ENCODE measurements around the gene PLPP1.

The PLPP1 gene

DNA sequence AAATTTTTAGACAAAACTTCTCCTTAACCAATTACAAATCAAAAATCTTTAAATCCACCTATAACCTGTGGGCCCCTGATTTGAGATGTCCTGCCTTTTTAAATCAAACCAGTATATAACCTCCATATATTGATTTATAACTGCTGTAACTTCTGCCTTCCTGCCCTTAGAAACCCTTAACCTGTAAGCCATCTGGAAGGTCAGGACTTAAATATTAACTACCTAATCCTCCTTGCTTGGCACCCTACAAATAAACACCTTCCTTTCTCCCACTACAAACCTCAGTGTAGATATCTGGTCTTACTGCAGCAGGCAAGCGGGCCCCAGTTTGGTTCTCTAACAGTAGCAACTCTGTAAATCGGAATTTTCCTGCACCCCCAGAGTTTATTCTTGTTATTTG lies 143.1 kb downstream of the PLPP1 start:
- no peak for DNase-seq (ENCODE audit: low spot score)
- TF ChIP-seq, protein P1, sequence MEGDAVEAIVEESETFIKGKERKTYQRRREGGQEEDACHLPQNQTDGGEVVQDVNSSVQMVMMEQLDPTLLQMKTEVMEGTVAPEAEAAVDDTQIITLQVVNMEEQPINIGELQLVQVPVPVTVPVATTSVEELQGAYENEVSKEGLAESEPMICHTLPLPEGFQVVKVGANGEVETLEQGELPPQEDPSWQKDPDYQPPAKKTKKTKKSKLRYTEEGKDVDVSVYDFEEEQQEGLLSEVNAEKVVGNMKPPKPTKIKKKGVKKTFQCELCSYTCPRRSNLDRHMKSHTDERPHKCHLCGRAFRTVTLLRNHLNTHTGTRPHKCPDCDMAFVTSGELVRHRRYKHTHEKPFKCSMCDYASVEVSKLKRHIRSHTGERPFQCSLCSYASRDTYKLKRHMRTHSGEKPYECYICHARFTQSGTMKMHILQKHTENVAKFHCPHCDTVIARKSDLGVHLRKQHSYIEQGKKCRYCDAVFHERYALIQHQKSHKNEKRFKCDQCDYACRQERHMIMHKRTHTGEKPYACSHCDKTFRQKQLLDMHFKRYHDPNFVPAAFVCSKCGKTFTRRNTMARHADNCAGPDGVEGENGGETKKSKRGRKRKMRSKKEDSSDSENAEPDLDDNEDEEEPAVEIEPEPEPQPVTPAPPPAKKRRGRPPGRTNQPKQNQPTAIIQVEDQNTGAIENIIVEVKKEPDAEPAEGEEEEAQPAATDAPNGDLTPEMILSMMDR (IDR thresholded peaks at IDR 0.05; ENCODE audit: extremely low read depth, insufficient read depth, missing control alignments): no peak
- in situ Hi-C loops (cut with MboI; ENCODE audit: low pct_unique_long_range_greater_than_20kb, low sequenced_read_pairs, unreplicated experiment): no loop called here

GRCh38 chr5:55387865-55388264 lies 146.9 kb downstream of the PLPP1 start:
- no peak for DNase-seq (ENCODE audit: low spot score)
- in situ Hi-C loops (cut with MboI; ENCODE audit: low pct_unique_long_range_greater_than_20kb, low sequenced_read_pairs, unreplicated experiment): no loop called here
- TF ChIP-seq, protein P1 (IDR thresholded peaks at IDR 0.05; ENCODE audit: extremely low read depth, insufficient read depth, missing control alignments): no peak

GRCh38 chr5:55386356-55386755 lies 148.4 kb downstream of the PLPP1 start:
- in situ Hi-C loops (cut with MboI; ENCODE audit: low pct_unique_long_range_greater_than_20kb, low sequenced_read_pairs, unreplicated experiment): no loop called here
- DNase-seq (ENCODE audit: low spot score): no peak
- TF ChIP-seq, protein P1 (IDR thresholded peaks at IDR 0.05; ENCODE audit: extremely low read depth, insufficient read depth, missing control alignments): no peak

GRCh38 chr5:55385846-55386245 lies 148.9 kb downstream of the PLPP1 start:
- in situ Hi-C loops (cut with MboI; ENCODE audit: low pct_unique_long_range_greater_than_20kb, low sequenced_read_pairs, unreplicated experiment): no loop called here
- no peak for DNase-seq (ENCODE audit: low spot score)
- TF ChIP-seq, protein P1 (IDR thresholded peaks at IDR 0.05; ENCODE audit: extremely low read depth, insufficient read depth, missing control alignments): no peak

DNA sequence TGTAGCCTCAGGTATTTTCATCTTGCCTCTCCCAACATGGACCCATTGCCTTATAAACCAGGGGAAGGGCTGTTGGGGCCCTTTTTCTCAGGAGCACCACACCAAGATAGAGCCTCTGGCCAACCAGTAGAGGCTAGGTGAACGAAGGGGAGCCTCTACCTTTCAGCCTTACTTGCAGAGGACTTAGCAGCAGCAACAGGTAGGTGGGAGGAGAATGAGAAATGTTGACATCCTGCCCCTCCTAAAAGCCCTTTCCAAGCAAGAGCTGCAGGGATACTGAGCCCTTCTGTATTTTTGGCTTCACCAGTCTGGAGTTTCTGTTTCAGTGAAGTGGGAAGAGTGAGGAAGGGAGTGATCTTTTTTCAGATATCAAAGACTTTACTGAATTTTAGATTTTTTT lies 149.5 kb downstream of the PLPP1 start:
- no peak for DNase-seq (ENCODE audit: low spot score)
- TF ChIP-seq, protein P1 (IDR thresholded peaks at IDR 0.05; ENCODE audit: extremely low read depth, insufficient read depth, missing control alignments): no peak
- in situ Hi-C loops (cut with MboI; ENCODE audit: low pct_unique_long_range_greater_than_20kb, low sequenced_read_pairs, unreplicated experiment): no loop called here

DNA sequence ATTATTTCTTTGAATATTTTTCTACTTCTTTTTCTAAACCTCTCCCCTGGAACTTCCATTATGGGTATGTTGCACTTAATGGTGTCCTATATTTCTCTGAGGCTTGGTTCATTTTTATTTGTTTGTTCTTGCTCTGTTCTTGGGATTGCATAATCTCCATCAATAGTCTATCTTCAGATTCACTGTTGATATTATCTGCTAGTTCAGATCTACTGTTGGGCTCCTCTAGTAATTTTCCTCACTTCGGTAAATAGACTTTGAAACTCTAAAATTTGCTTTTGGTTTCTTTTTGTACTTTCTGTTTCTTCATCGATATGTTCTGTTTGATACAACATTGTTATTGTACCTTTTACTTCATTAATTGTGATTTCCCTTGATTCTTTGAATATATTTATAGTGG lies 150.7 kb downstream of the PLPP1 start:
- no peak for DNase-seq (ENCODE audit: low spot score)
- TF ChIP-seq, protein P1 (IDR thresholded peaks at IDR 0.05; ENCODE audit: extremely low read depth, insufficient read depth, missing control alignments): no peak
- in situ Hi-C loops (cut with MboI; ENCODE audit: low pct_unique_long_range_greater_than_20kb, low sequenced_read_pairs, unreplicated experiment): no loop called here

DNA sequence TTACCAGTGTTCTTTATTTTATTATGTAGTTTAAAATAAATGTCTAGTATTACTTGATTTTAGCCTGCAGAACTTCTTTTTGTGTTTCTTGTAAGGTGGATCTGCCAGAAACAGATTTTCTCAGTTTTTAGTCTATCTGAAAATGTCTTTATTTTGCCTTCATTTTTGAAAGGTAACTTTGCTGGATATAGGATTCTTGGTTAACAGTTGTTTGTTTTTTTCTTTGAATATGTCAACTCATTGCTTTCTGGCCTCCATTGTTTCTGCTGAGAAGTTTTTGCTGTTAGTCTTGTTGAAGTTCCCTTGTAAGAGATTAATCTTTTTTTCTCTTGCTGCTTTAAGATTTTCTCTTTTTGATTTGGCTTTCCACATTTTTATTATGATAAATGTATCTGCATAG lies 151.5 kb downstream of the PLPP1 start:
- in situ Hi-C loops (cut with MboI; ENCODE audit: low pct_unique_long_range_greater_than_20kb, low sequenced_read_pairs, unreplicated experiment): no loop called here
- DNase-seq (ENCODE audit: low spot score): no peak
- TF ChIP-seq, protein P1 (IDR thresholded peaks at IDR 0.05; ENCODE audit: extremely low read depth, insufficient read depth, missing control alignments): no peak
